Measurements from ENCODE around the gene ELMO1.

DNA sequence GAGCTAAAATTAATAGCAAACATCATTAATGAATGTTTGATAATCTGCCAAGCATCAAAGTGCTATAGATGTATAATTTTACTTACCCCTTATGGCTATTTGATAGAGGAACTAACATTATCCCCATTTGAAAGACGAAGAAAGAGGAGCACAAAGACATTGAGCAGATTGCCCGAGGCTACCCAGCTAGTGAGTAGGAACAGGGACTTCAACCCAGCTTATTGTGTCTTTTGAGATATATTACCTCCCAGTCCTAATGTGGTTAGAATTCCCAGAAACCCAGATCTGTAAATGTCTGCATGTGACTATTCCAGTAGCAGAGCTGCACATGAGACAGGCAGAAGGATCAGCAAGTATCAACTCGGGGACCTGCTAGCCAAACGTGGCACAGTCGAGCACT is 564.3 kb downstream of the ELMO1 start:
- TF ChIP-seq, protein P1, sequence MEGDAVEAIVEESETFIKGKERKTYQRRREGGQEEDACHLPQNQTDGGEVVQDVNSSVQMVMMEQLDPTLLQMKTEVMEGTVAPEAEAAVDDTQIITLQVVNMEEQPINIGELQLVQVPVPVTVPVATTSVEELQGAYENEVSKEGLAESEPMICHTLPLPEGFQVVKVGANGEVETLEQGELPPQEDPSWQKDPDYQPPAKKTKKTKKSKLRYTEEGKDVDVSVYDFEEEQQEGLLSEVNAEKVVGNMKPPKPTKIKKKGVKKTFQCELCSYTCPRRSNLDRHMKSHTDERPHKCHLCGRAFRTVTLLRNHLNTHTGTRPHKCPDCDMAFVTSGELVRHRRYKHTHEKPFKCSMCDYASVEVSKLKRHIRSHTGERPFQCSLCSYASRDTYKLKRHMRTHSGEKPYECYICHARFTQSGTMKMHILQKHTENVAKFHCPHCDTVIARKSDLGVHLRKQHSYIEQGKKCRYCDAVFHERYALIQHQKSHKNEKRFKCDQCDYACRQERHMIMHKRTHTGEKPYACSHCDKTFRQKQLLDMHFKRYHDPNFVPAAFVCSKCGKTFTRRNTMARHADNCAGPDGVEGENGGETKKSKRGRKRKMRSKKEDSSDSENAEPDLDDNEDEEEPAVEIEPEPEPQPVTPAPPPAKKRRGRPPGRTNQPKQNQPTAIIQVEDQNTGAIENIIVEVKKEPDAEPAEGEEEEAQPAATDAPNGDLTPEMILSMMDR (IDR thresholded peaks at IDR 0.05), result no peak
- no peak for TF ChIP-seq POLR2A (IDR thresholded peaks at IDR 0.05)

Data from heart left ventricle (tissue), 13 donors.